ENCODE measurements around the gene CDC42EP4.

DNA sequence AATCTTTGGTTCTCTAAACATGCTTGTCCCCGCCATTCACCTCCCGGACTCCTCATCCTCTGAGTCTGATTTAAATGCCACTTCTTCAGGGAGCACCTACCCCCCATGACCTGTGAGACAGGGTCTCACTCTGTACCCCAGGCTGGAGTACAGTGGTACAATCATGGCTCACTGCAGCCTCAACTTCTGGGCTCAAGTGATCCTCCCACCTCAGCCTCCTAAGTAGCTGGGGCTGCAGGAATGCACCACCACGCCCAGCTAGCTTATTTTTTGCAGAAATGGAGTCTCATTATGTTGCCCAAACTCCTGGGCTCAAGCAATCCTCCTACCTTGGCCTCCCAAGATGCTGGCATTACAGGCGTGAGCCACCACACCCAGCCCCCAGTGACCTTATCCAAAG, 37.3 kb downstream of the CDC42EP4 start:
- no peak for TF ChIP-seq RAD21 (conservative IDR thresholded peaks at IDR 0.05)
- TF ChIP-seq, protein P1, sequence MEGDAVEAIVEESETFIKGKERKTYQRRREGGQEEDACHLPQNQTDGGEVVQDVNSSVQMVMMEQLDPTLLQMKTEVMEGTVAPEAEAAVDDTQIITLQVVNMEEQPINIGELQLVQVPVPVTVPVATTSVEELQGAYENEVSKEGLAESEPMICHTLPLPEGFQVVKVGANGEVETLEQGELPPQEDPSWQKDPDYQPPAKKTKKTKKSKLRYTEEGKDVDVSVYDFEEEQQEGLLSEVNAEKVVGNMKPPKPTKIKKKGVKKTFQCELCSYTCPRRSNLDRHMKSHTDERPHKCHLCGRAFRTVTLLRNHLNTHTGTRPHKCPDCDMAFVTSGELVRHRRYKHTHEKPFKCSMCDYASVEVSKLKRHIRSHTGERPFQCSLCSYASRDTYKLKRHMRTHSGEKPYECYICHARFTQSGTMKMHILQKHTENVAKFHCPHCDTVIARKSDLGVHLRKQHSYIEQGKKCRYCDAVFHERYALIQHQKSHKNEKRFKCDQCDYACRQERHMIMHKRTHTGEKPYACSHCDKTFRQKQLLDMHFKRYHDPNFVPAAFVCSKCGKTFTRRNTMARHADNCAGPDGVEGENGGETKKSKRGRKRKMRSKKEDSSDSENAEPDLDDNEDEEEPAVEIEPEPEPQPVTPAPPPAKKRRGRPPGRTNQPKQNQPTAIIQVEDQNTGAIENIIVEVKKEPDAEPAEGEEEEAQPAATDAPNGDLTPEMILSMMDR (IDR thresholded peaks at IDR 0.05; ENCODE audit: poor library complexity, severe bottlenecking): no peak
- TF ChIP-seq TAF1 (IDR thresholded peaks at IDR 0.05; ENCODE audit: low read depth): no peak

Data from neural cell (in vitro differentiated cells).